SU-DHL-6 (cell line): ENCODE data around the gene USP16.
"Not testable (repeated sequence)": the region's sequence is repeated elsewhere in the genome, so short reads cannot be mapped to it uniquely, and the experiment has no call there.

Source experiments
- H2AFZ ChIP-seq: fragments of 200-600 bp; sonication (generic); 2 replicates; pipeline ENCODE4 v1.6.1; 2014; ENCODE audit warnings: low read depth, mild to moderate bottlenecking, moderate library complexity, mixed read lengths, antibody characterized with exemption, low read length; ENCODE audit not compliant: severe bottlenecking
- H3F3A ChIP-seq: fragments of 200-600 bp; shearing (Covaris generic); 2 replicates; pipeline ENCODE4 v1.6.0; 2016; ENCODE audit warnings: antibody characterized with exemption, mild to moderate bottlenecking; ENCODE audit not compliant: insufficient read depth
- H3K27ac ChIP-seq: fragments of 200-600 bp; sonication (generic); 2 replicates; pipeline ENCODE4 v1.5.1; 2016; ENCODE audit warnings: low read depth, mild to moderate bottlenecking, low read length, moderate library complexity, mixed read lengths
- H3K27me3 ChIP-seq: fragments of 200-600 bp; sonication (generic), shearing (Covaris generic); 2 replicates; pipeline ENCODE4 v1.6.0; 2014; ENCODE audit warnings: mild to moderate bottlenecking, low read length
- H3K36me3 ChIP-seq: fragments of 200-600 bp; sonication (generic); 2 replicates; pipeline ENCODE4 v1.6.1; 2014; ENCODE audit warnings: mild to moderate bottlenecking, low read length, mixed read lengths
- H3K4me2 ChIP-seq: fragments of 300-600, 200-600 bp; shearing (Covaris generic), sonication (generic); 2 replicates; pipeline ENCODE4 v1.6.0; 2014; ENCODE audit warnings: low read length, low read depth, mild to moderate bottlenecking; ENCODE audit not compliant: poor library complexity, severe bottlenecking
- H3K4me3 ChIP-seq: fragments of 200-600 bp; sonication (generic); 2 replicates; pipeline ENCODE4 v1.5.1; 2014; ENCODE audit warnings: antibody characterized with exemption, low read length, mild to moderate bottlenecking, mixed read lengths; ENCODE audit not compliant: insufficient read depth, poor library complexity, severe bottlenecking
- H3K79me2 ChIP-seq: fragments of 200-600 bp; sonication (generic); 2 replicates; pipeline ENCODE4 v1.6.1; 2014; ENCODE audit warnings: mild to moderate bottlenecking, low read length, moderate library complexity; ENCODE audit not compliant: insufficient read depth
- H3K9ac ChIP-seq: fragments of 200-600 bp; sonication (generic); 2 replicates; pipeline ENCODE4 v1.7.0; 2014; ENCODE audit warnings: mild to moderate bottlenecking, low read length
- H3K9me2 ChIP-seq: fragments of 200-600 bp; sonication (generic); replicated peaks from 2 replicates; pipeline ENCODE4 v1.6.1; 2014; ENCODE audit warnings: low read length; ENCODE audit not compliant: insufficient read depth
- H3K9me3 ChIP-seq: fragments of 200-600 bp; sonication (generic); 2 replicates; pipeline ENCODE4 v1.6.1; 2014; ENCODE audit warnings: low read length, mixed read lengths; ENCODE audit not compliant: insufficient read depth
- H4K20me1 ChIP-seq: fragments of 200-600 bp; sonication (generic); 2 replicates; pipeline ENCODE4 v1.6.1; 2014; ENCODE audit warnings: low read depth, mild to moderate bottlenecking, antibody characterized with exemption, low read length, moderate library complexity, mixed read lengths
- CTCF ChIP-seq: fragments of 200-600 bp; sonication (generic); IDR thresholded peaks from one replicate; pipeline ENCODE4 v1.5.1; 2017; ENCODE audit warnings: antibody characterized with exemption, mild to moderate bottlenecking, low read length, moderate library complexity; ENCODE audit not compliant: insufficient read depth, poor library complexity, severe bottlenecking
- EZH2phosphoT487 ChIP-seq: fragments of 200-600 bp; sonication (generic), shearing (Covaris generic); conservative IDR thresholded peaks from 2 replicates; pipeline ENCODE4 v1.6.1; 2018; ENCODE audit warnings: mild to moderate bottlenecking, antibody characterized with exemption, low read length, moderate library complexity, mixed read lengths

The USP16 gene

GRCh38 chr21:29008367-29008766, 16.1 kb upstream of the USP16 start:
- Histone ChIP-seq H3K4me2 (no peak overlapping the region), H2AFZ (no peak overlapping the region), H3K27me3 (no peaks in the 10 kb centered on the region), H3F3A (peaks cover 17% of the 10 kb centered on the region), H3K27ac (no peak overlapping the region), H3K9ac (no peak overlapping the region), H3K4me3 (no peak overlapping the region), H3K79me2 (no peaks in the 10 kb centered on the region; the same call in 1 of the 2 replicates), H4K20me1 (no peaks in the 10 kb centered on the region), H3K36me3 (no peaks in the 10 kb centered on the region), H3K9me3 (no peaks in the 10 kb centered on the region), H3K9me2 (no peaks in the 10 kb centered on the region)
- TF ChIP-seq EZH2phosphoT487 (no peak), CTCF (no peak)

GRCh38 chr21:29011236-29011635, 13.2 kb upstream of the USP16 start:
- H4K20me1 ChIP-seq, H3K36me3 ChIP-seq, H3K27ac ChIP-seq, H3K79me2 ChIP-seq, H3K4me3 ChIP-seq, H3F3A ChIP-seq, H3K9me3 ChIP-seq, H3K9ac ChIP-seq, H3K4me2 ChIP-seq, H3K9me2 ChIP-seq, H2AFZ ChIP-seq, H3K27me3 ChIP-seq: not testable (repeated sequence)

GRCh38 chr21:29017639-29018237, 6.7 kb upstream of the USP16 start:
- Histone ChIP-seq H3K36me3 (no peaks in the 10 kb centered on the region), H3K9me2 (no peaks in the 10 kb centered on the region), H3K9me3 (no peaks in the 10 kb centered on the region), H3K79me2 (peaks cover 32% of the 10 kb centered on the region), H3K27ac (peak overlapping the region; percentile 79), H3K27me3 (no peaks in the 10 kb centered on the region), H3F3A (peaks cover 24% of the 10 kb centered on the region), H3K4me3 (peak overlapping the region; percentile 94), H4K20me1 (no peaks in the 10 kb centered on the region), H3K9ac (peak overlapping the region; percentile 100), H2AFZ (peak overlapping the region; percentile 8), H3K4me2 (peak overlapping the region; percentile 94)
- TF ChIP-seq CTCF (no peak), EZH2phosphoT487 (no peak)

GRCh38 chr21:29018540-29018939, 5.9 kb upstream of the USP16 start:
- Histone ChIP-seq H3F3A (peaks cover 24% of the 10 kb centered on the region), H3K36me3 (no peaks in the 10 kb centered on the region), H3K27me3 (no peaks in the 10 kb centered on the region), H4K20me1 (no peaks in the 10 kb centered on the region), H3K4me3 (peak overlapping the region; percentile 94), H3K4me2 (peak overlapping the region; percentile 94), H3K9ac (peak overlapping the region; percentile 100), H3K79me2 (peaks cover 32% of the 10 kb centered on the region), H2AFZ (peak overlapping the region; percentile 94), H3K9me3 (no peaks in the 10 kb centered on the region), H3K27ac (peak overlapping the region; percentile 79), H3K9me2 (no peaks in the 10 kb centered on the region)
- TF ChIP-seq CTCF, result no peak
- no peak for TF ChIP-seq EZH2phosphoT487
